Measurements from ENCODE around the gene SETD2. TPM values are rescaled to one million over a fixed set of nuclear protein-coding genes. Genes with fewer than 3 reads are reported as not detected.

The SETD2 gene
- total RNA-seq, 1 donor from 2014 or later = 21.3 TPM

GRCh38 chr3:47020311-47020710, 143.6 kb downstream of the SETD2 start:
- DNase-seq (ENCODE audit: low read depth) = no peak
- TF ChIP-seq CTCF (conservative IDR thresholded peaks at IDR 0.05; ENCODE audit: low read depth, low read length) = no peak
- H3K4me3 ChIP-seq (ENCODE audit: low read depth, low read length) = no peak overlapping the region

- TF ChIP-seq CTCF (conservative IDR thresholded peaks at IDR 0.05; ENCODE audit: low read depth, low read length) = no peak
- H3K4me3 ChIP-seq (ENCODE audit: low read depth, low read length) = no peak overlapping the region
- peak; percentile 40 for DNase-seq (ENCODE audit: low read depth)
Measured at GRCh38 chr3:47019201-47019600, 144.7 kb downstream of the SETD2 start.

GRCh38 chr3:47018269-47018611, 145.7 kb downstream of the SETD2 start:
- no peak for TF ChIP-seq CTCF (conservative IDR thresholded peaks at IDR 0.05; ENCODE audit: low read depth, low read length)
- no peak overlapping the region for H3K4me3 ChIP-seq (ENCODE audit: low read depth, low read length)
- no peak for DNase-seq (ENCODE audit: low read depth)

- no peak overlapping the region for H3K4me3 ChIP-seq (ENCODE audit: low read depth, low read length)
- DNase-seq (ENCODE audit: low read depth) = no peak
- TF ChIP-seq CTCF (conservative IDR thresholded peaks at IDR 0.05; ENCODE audit: low read depth, low read length) = peak; percentile 9
Measured at GRCh38 chr3:47017504-47018268, 146.2 kb downstream of the SETD2 start.

- no peak for DNase-seq (ENCODE audit: low read depth)
- no peak for TF ChIP-seq CTCF (conservative IDR thresholded peaks at IDR 0.05; ENCODE audit: low read depth, low read length)
Measured at GRCh38 chr3:47016934-47017435, 146.9 kb downstream of the SETD2 start.

GRCh38 chr3:47016086-47016933, 147.6 kb downstream of the SETD2 start:
- DNase-seq (ENCODE audit: low read depth) = no peak
- no peak overlapping the region for H3K4me3 ChIP-seq (ENCODE audit: low read depth, low read length)
- no peak for TF ChIP-seq CTCF (conservative IDR thresholded peaks at IDR 0.05; ENCODE audit: low read depth, low read length)

More at GRCh38 chr3:47016934-47017435, 146.9 kb downstream of the SETD2 start:
- H3K4me3 ChIP-seq (ENCODE audit: low read depth, low read length) = no peak overlapping the region
